Hematopoietic multipotent progenitor cell treated with erythropoietin and hydrocortisone succinate and interleukin-3 and kit ligand, for 8 days (in vitro differentiated cells): ENCODE results near the gene AASDH.

Experiments
- DNase-seq: peaks from one replicate; pipeline ENCODE4 v3.0.0-alpha.2; 2015

Gene AASDH

GRCh38 chr4:56387023-56388001 is at the start of gene AASDH:
Gene AASDH, minus strand, starts transcription at chr4:56387491. Its CDS starts 3,192 bp downstream, at chr4:56384299.
- DNase-seq = peak; percentile 94

- peak; percentile 97 for DNase-seq
Observed at GRCh38 chr4:56435140-56435926, 48.0 kb upstream of the AASDH start, which contains the start of gene PPAT. Gene PPAT, minus strand, starts transcription at chr4:56435615. Its CDS starts 138 bp downstream, at chr4:56435477.

DNA sequence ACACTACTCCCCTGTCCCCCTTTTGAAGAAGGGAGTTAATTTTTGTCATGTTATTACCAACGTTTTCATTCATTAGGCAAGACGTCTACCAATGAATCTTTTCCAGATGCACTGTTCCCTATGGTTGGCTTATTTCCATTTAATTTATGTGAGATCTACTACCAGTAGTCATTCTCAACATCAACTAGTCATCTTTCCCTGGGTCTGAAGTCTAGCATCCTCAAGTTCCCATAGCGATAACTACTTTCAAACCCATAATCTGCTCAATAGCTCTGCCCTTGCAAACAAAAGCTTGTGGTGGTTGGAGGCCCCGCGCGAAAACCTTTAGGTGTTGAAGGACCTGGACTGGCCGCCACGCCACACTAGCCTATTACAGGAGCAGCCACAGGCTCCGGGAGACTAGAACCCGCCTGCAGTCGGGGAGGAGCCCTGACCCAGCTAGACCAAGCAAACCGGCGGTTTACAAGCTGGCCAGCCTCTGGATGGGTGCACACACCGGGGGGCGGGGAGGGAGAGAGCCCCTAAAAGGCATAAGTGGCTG is 47.4 kb upstream of the AASDH start:
- DNase-seq = peak; percentile 73

DNA sequence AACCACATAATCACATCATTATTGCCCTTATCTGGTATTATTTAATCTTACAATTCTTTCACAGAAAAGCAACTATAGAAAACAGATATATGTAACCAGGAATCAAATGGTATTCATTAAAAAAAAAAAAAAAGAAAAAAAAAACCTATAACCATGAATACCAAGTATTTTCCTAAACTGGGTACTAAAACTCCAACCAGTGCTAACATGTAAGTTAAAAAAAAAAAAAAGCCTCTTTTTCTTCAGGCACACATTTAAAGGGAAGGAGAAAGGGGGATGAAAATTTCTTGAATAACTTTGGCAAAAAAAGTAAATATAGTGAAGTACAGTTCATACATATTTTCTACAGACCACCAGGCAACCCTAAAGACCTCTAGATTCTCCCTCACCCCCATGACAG is 46.0 kb upstream of the AASDH start:
- no peak for DNase-seq

DNA sequence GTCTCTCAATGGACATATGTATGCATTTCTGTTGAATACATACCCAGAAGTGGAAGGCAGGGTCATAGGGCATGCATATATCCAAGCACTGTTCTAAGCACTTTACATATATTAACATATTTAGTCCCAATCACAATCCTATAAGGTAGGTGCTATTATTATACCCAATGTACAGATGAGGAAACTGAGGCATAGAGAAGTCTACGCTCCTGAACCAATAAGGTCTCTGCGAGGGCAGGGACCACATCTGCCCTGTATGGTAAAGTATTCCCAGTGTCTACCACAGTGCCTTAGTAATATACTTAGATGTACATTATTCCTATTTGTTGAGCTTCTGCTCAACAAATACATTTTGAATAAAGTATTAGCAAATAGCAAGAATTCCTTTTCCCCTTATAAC is 42.9 kb upstream of the AASDH start:
- no peak for DNase-seq

DNA sequence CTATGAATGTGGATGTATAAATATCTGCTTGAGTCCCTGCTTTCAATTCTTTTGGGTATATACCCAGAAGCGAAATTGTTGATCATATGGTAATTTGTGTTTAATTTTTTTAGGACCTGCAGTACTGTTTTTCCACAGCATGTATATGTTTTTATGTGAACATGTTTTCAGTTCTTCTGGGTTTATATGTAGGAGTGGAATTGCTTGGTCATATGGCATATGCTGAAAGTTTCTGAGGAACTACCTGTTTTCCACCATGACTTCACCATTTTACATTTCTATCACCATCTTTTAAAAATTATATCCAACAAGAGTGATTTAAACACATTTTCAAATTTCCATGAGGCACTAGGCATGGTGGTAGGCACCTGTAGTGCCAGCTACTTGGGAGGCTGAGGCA is 39.9 kb upstream of the AASDH start:
- no peak for DNase-seq

- DNase-seq = no peak
Observed at GRCh38 chr4:56426273-56426672, 39.0 kb upstream of the AASDH start.

- no peak for DNase-seq
Observed at GRCh38 chr4:56425518-56425917, 38.2 kb upstream of the AASDH start.

- DNase-seq = peak; percentile 65
Observed at GRCh38 chr4:56424697-56425514, 37.6 kb upstream of the AASDH start.

GRCh38 chr4:56424176-56424575 is 36.9 kb upstream of the AASDH start:
- DNase-seq = no peak

- DNase-seq = no peak
Observed at GRCh38 chr4:56417396-56417795, 30.1 kb upstream of the AASDH start.

GRCh38 chr4:56416349-56416748 is 29.1 kb upstream of the AASDH start:
- DNase-seq = no peak

DNA sequence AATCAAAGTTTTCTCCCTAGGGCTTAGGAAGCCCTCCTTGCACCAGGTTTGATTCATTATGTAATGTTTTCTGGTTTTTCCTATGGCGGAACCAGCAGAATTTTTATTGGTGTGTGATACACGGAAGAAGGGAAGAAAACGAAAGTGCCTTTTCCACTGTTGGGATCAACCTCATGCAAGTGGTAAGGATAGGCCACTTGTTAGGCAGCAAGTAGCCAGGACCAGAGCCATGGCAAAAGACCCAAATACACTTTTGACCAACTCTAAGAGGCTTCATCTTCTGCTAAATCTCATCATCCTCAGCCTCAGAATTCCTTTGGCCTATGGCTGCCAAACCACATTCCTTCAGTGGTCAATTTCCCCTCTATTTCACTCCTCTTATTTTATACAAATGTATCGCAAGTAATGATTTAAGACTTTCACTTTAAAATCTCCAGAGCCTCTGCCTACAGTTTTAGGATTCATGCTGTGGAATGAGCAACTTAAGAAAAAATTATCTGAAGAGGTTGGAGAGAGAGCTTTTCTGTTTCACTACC is 26.9 kb upstream of the AASDH start:
- DNase-seq = no peak

GRCh38 chr4:56410247-56411062 is 23.2 kb upstream of the AASDH start:
- DNase-seq = peak; percentile 85

DNA sequence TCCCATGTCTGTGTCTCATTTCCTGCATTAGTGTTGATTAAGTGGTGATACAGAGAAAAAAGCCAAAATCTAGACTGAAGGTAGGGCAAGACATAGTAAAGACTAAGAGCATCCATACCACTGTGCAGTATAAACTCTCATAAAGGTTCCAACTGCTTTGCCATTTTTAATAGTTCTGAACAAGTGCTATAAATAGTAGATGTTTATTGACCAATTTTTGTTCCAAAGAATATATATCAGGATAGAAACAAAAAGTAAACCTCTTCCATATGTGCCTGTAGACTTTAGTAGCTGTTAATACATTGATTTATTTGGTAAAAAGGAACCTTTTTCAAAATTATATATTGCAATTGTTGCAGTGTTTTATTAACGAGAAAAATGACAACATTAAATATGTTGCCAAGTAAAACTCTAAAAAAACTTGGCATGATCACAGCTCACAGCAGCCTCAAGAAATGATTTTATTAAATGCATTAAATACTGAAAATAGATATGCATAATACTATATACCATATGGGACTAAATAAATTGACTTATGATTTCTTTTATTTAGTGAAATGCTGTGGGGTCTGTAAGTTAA is 22.3 kb upstream of the AASDH start:
- no peak for DNase-seq

GRCh38 chr4:56408978-56409377 is 21.7 kb upstream of the AASDH start:
- no peak for DNase-seq

DNA sequence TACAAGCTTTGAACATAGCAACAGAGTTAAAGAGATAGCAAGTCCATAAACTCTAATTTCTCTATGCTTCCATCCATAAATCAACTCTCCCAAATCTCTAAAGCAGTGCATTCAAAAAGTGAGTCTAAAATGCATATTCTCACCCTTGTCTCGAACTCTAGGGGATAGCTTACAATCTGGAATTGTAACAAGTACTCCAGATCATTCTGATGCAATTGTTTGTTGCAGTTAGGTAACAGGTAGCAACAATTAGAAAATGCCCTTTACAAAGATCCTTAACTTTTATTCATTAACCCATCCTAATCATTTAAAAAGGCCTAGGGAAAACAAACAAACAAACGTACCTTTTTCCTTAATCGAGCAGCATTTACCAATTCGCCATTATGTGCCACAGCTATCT is 18.9 kb upstream of the AASDH start:
- no peak for DNase-seq

DNA sequence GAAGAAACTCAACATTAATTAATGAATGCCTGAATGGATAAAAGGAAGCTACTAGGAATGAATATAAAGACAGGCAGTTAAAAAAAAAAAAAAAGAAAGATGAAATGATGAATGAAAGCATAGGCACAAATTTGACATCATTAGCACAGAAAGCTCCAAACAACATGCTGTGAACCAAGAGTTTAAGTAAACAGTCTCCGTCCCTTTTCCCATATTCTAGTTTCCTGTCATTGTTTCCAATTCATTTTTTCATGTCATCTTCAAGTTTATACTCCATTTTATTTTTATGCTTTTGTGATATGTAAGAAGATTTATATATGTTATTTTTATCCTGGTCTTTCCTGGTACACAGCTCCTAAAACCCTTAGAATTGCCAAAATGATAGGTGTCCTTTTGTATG is 17.7 kb upstream of the AASDH start:
- no peak for DNase-seq

DNA sequence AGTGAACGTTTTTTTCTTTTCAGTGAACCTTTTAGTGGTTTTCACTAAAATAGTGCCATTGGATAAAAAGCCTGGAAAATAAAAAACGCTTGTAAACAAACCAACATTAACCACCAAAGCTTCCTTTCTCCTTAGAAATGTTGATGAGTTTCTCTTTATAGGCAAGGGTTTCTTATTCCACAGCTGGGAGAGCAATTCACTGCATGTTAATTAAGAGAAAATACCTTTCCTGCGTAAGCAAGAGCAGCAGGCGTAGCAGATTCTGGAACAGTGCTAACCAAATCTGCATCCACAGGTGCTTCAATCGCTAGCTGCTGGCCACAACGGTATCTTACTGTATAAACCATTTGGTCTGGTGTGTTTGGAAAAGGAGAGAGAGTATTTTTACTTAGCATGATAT is 13.3 kb upstream of the AASDH start:
- DNase-seq = no peak

- no peak for DNase-seq
Observed at GRCh38 chr4:56391270-56391669, 4.0 kb upstream of the AASDH start.

DNA sequence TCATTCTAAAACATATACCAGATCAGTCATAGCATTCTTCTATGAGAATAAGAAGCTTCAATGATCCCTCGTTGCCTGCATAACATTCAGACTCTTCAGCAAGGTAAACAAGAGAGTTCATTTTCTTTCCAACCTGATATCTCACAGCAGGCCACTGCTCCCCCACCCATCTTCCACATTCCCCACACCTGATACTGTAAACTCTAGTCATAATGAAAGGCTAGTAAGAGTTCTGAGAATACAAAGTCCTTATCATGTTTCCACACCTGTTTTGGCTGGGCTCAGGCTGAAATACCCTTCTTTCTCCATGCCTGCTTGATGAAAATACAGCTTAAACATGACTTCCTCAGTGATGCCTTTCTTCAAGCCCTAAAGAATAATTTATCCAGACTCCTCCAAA is 2.3 kb upstream of the AASDH start:
- peak; percentile 85 for DNase-seq
